Ishikawa (cell line): Measurements from ENCODE around the gene ZBTB8OS.

ENCODE experiments used
- EP300 ChIP-seq: IDR thresholded peaks from 2 replicates; pipeline ENCODE4 v1.6.1; 2012; ENCODE audit warnings: borderline replicate concordance
- TF ChIP-seq, protein P1 (sequence below): IDR thresholded peaks from 2 replicates; pipeline ENCODE4 v1.6.1; 2012; ENCODE audit warnings: low read depth, mild to moderate bottlenecking

- no peak for TF ChIP-seq EP300
- TF ChIP-seq, protein P1, sequence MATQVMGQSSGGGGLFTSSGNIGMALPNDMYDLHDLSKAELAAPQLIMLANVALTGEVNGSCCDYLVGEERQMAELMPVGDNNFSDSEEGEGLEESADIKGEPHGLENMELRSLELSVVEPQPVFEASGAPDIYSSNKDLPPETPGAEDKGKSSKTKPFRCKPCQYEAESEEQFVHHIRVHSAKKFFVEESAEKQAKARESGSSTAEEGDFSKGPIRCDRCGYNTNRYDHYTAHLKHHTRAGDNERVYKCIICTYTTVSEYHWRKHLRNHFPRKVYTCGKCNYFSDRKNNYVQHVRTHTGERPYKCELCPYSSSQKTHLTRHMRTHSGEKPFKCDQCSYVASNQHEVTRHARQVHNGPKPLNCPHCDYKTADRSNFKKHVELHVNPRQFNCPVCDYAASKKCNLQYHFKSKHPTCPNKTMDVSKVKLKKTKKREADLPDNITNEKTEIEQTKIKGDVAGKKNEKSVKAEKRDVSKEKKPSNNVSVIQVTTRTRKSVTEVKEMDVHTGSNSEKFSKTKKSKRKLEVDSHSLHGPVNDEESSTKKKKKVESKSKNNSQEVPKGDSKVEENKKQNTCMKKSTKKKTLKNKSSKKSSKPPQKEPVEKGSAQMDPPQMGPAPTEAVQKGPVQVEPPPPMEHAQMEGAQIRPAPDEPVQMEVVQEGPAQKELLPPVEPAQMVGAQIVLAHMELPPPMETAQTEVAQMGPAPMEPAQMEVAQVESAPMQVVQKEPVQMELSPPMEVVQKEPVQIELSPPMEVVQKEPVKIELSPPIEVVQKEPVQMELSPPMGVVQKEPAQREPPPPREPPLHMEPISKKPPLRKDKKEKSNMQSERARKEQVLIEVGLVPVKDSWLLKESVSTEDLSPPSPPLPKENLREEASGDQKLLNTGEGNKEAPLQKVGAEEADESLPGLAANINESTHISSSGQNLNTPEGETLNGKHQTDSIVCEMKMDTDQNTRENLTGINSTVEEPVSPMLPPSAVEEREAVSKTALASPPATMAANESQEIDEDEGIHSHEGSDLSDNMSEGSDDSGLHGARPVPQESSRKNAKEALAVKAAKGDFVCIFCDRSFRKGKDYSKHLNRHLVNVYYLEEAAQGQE = no peak
Observed at GRCh38 chr1:32622806-32623681, 27.3 kb downstream of the ZBTB8OS start.
